ENCODE measurements around the gene LRRC9.

The LRRC9 gene

DNA sequence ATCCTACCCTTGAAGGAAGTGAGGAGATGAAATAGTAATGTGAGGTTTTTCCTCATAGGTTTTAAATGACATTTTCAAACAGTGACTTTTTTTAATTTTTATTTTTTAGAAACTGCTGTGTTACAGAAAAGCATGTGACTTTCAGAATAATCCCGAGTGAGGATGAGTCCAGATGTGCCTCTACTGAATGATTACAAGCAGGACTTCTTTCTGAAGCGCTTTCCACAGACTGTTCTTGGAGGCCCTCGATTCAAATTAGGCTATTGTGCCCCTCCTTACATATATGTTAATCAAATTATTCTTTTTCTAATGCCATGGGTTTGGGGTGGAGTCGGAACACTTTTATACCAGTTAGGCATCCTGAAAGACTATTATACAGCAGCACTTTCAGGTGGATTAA is 187.5 kb downstream of the LRRC9 start:
- no peak overlapping the region for H3K4me3 ChIP-seq (ENCODE audit: low read depth, low read length)
- TF ChIP-seq, protein P1, sequence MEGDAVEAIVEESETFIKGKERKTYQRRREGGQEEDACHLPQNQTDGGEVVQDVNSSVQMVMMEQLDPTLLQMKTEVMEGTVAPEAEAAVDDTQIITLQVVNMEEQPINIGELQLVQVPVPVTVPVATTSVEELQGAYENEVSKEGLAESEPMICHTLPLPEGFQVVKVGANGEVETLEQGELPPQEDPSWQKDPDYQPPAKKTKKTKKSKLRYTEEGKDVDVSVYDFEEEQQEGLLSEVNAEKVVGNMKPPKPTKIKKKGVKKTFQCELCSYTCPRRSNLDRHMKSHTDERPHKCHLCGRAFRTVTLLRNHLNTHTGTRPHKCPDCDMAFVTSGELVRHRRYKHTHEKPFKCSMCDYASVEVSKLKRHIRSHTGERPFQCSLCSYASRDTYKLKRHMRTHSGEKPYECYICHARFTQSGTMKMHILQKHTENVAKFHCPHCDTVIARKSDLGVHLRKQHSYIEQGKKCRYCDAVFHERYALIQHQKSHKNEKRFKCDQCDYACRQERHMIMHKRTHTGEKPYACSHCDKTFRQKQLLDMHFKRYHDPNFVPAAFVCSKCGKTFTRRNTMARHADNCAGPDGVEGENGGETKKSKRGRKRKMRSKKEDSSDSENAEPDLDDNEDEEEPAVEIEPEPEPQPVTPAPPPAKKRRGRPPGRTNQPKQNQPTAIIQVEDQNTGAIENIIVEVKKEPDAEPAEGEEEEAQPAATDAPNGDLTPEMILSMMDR (IDR thresholded peaks at IDR 0.05; ENCODE audit: borderline replicate concordance, insufficient read depth, low read depth, low read length), result no peak

GRCh38 chr14:60111732-60112131 is 191.8 kb downstream of the LRRC9 start:
- no peak overlapping the region for H3K4me3 ChIP-seq (ENCODE audit: low read depth, low read length)
- TF ChIP-seq, protein P1 (IDR thresholded peaks at IDR 0.05; ENCODE audit: borderline replicate concordance, insufficient read depth, low read depth, low read length), result no peak
